Epithelial cell of esophagus (primary cell): ENCODE data around the gene IQGAP1.

Experiments
- DNase-seq: peaks from one replicate; pipeline ENCODE4 v3.0.0; 2010; ENCODE audit warnings: low read depth
- H3K4me3 ChIP-seq: 2 replicates; pipeline ENCODE4 v1.5.1; 2011; ENCODE audit warnings: mild to moderate bottlenecking, low read length, control low read depth
- CTCF ChIP-seq: IDR thresholded peaks from 2 replicates; pipeline ENCODE4 v1.5.1; 2011; ENCODE audit warnings: low read depth, mild to moderate bottlenecking, low read length, control low read depth, inconsistent platforms; ENCODE audit not compliant: insufficient read depth; ENCODE audit errors: missing control alignments

The IQGAP1 gene

DNA sequence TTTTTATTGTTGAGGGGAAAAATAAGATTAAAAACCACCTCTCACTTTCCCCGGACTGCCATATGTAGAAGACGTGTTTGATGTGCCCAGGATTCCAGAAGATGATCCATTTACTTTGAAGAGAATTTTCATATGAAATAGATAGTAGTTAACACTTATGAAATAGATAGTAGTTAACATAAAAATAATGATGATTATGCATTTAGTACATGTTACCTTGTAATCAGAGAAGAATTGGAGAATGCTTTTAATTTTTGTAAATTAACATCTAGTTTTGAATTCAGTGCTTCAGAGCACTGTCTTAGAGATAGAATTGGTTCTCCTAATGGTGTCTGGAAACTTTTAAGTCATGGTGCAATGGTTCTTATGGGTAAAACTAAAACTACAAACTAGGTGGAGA is 95.6 kb downstream of the IQGAP1 start:
- DNase-seq = no peak
- no peak overlapping the region for H3K4me3 ChIP-seq
- TF ChIP-seq CTCF = no peak

DNA sequence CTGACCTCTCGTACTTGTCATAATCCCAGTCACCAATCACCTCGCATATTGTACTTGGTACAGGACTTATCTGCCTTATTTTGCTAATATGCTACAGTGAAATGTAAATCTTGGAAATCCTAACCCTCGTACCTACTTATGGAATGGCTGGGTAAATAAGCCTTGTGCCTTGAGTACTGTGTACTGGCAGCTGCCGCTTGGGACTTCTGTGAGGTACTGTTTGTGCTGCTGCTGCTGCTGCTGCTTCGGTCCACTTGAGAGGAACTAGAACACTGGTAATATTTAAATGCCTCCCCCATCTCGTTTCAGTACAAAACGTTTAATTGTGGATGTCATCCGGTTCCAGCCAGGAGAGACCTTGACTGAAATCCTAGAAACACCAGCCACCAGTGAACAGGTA is 99.1 kb downstream of the IQGAP1 start:
- no peak overlapping the region for H3K4me3 ChIP-seq
- TF ChIP-seq CTCF = no peak
- no peak for DNase-seq

DNA sequence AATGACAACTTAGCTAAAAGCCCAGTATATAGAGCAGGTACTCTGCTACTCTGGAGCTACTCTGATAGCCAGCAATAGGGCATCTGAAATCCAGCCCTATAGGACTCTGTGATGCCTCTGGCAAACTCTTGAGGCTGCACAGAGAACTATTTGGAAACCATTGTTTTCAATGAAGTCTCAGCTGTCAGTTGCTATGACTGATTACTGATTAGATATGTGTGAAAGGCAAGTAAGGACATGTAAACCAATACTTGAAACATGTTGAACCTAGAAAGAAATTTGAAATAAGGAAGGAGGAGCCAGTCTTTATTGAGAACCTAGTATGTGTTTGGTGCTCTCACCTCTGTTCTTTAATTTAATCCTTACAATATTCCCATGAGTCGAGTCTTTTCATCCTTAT is 101.5 kb downstream of the IQGAP1 start:
- H3K4me3 ChIP-seq = no peak overlapping the region
- no peak for TF ChIP-seq CTCF
- DNase-seq = peak; percentile 60

DNA sequence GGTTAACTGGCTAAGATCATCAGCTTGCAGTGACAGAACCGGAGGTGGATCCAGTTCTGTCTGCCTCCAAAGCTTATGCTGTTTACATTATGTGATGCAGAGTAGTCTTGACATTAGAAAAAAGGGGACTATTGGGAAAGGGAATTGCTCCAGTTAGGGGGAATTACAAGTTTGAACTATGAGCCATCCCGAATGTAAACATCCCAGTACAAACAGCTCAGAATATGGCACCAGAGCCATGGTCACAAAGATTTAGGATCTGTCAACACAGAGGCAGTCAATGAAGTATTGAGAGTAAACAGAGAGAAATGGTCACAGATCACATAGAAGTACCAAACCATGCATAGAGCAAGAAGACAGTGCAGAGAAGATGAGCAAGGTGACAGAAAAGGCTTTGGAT is 101.9 kb downstream of the IQGAP1 start:
- TF ChIP-seq CTCF = no peak
- H3K4me3 ChIP-seq = no peak overlapping the region
- no peak for DNase-seq

GRCh38 chr15:90493647-90494046 is 105.6 kb downstream of the IQGAP1 start:
- no peak for DNase-seq
- TF ChIP-seq CTCF = no peak
- H3K4me3 ChIP-seq = no peak overlapping the region

GRCh38 chr15:90495067-90495466 is 107.0 kb downstream of the IQGAP1 start:
- no peak for TF ChIP-seq CTCF
- H3K4me3 ChIP-seq = no peak overlapping the region
- DNase-seq = no peak

DNA sequence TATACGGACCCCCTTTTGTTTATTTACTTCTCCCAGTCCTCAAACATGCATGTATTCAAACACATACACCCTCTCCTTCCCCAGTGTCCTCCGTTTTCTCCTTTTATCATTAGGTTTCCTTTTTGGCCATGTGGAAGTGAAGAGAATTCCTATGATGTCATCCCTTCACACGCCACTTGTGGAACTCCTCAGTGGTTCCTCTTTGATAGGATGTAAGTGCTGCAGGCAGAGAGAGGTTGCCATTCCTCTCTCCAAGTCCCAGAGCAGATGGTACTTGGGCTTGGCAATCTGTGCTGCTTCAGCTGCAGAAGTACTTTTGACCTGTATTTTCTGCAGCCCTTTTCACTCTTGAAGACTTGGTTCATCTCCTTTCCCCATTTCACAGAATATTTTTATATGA is 108.7 kb downstream of the IQGAP1 start:
- DNase-seq = no peak
- TF ChIP-seq CTCF = no peak
- H3K4me3 ChIP-seq = no peak overlapping the region
